ENCODE measurements around the gene EIF5B.

DNA sequence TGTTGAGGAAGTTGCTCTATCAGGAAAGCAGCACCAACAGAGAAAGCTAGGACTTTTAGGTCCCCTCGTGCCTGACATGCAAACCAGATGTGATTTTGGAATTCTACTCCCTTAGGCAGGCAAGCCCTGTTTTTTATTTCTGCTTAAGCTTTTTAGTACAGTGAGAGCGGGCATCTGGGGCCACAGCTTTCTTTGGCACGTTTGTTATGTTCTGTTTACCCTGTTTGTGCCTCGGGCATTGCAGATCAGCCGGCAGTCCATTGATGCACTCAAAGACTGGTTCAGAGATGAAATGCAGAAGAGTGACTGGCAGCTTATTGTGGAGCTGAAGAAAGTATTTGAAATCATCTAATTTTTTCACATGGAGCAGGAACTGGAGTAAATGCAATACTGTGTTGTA is 61.9 kb downstream of the EIF5B start:
- TF ChIP-seq, protein P1, sequence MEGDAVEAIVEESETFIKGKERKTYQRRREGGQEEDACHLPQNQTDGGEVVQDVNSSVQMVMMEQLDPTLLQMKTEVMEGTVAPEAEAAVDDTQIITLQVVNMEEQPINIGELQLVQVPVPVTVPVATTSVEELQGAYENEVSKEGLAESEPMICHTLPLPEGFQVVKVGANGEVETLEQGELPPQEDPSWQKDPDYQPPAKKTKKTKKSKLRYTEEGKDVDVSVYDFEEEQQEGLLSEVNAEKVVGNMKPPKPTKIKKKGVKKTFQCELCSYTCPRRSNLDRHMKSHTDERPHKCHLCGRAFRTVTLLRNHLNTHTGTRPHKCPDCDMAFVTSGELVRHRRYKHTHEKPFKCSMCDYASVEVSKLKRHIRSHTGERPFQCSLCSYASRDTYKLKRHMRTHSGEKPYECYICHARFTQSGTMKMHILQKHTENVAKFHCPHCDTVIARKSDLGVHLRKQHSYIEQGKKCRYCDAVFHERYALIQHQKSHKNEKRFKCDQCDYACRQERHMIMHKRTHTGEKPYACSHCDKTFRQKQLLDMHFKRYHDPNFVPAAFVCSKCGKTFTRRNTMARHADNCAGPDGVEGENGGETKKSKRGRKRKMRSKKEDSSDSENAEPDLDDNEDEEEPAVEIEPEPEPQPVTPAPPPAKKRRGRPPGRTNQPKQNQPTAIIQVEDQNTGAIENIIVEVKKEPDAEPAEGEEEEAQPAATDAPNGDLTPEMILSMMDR (IDR thresholded peaks at IDR 0.05): no peak
- no peak for TF ChIP-seq EZH2 (IDR thresholded peaks at IDR 0.05; ENCODE audit: borderline replicate concordance, insufficient read depth, low read depth, low read length, poor library complexity, severe bottlenecking)

Measured in B cell (primary cell).